Measurements from ENCODE around the gene FAM47E.

Gene FAM47E, protein sequence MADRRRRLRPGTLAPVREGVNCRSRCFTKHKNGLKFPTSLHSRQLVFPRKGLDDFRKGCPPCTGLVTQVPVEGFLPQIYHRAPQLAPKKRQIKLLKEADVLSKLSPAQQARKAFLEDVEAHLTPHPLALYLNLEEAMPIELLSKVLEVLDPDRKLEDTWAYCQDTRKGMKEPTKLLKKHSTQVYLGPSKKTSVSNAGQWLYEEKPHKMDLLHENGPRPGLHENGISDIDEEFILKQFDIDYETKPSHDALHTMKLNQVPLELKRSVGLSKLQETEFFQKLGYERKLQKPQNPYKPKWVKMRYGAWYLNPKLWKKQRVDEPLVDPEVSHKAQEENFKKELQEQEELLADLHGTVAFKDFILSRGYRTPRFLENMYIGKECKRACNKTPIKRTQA

DNA sequence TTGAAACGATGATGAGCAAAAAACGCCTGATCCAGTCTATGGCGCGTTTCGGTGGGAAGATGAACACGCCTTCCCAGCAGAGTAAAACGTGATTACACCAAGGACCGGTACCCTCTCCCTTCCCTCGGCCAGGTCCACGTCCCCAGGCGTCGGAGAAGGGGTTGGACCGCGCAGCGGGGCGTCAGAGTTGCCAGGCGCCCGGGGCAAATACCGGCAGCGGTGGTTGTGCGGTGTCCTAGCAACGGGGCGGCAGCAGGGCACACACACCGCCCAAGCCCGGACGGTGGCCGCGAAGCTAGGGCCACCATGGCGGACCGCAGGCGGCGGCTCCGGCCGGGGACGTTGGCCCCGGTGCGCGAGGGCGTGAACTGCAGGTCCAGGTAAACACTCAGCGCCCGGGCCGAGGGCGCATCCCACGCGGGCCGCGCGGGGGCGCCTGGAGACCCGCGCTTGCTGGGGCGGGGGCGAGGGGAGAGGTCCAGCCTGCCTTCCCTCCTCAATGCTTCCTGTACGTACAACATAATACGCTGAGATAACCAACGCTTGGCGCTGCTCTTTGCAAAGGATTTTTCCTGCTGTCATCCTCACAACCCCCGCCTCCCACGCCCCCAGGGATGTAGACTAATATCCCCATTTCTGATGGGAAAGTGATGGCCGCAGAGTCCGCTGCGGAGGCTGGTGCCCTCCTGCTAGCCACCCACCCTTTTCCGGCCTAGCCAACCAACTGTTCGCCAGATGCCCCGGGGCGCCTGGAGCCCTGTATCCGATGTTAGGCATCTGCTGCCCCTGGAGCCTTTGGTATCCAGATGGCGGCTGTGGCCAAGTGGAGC is at the start of gene FAM47E:
Gene FAM47E, plus strand, starts transcription at position 281 of the 830 bp plus-strand sequence. Its CDS starts 26 bp downstream, at position 307.
- DNase-seq (ENCODE audit: low read depth in 3 of 3) = peak in 2 of 3 donors; percentile 1 to 24

DNA sequence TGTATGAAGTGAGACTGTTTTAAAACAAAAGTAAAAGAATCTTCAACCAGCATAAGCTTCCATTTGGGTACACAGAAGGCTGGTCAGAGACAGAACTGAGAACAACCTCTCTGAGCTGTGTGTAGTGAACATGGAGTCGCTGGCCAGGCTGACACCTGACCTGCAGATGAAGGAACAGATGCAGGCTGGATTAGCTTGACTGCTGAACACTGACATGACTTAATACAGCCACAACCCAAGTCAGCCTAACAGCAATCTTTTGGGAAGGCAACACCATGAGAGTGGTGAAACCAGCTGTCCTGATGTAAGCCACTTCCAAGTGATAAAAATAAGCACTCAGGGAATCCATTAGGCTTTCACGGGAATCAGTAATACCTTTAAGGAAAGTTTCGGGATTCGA is 48.0 kb upstream of the FAM47E start:
- DNase-seq (ENCODE audit: low read depth in 3 of 3) = no peak

DNA sequence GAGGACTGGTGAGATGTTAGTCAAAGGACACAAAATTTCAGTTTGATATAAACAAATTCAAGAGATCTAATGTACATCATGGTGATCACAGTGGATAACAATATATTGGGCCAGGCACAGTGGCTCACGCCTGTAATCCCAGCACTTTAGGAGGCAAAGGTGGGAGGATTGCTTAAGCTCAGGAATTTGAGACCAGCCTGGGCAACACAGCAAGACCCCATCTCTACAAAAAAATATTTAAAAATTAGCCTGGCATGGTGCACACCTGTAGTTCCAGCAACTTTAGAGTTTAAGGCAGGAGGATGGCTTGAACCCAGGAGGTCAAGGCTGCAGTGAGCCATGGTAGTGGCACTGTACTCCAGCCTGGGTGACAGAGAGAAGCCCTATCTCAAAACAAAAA is 46.6 kb upstream of the FAM47E start:
- no peak for DNase-seq (ENCODE audit: low read depth in 3 of 3)

DNA sequence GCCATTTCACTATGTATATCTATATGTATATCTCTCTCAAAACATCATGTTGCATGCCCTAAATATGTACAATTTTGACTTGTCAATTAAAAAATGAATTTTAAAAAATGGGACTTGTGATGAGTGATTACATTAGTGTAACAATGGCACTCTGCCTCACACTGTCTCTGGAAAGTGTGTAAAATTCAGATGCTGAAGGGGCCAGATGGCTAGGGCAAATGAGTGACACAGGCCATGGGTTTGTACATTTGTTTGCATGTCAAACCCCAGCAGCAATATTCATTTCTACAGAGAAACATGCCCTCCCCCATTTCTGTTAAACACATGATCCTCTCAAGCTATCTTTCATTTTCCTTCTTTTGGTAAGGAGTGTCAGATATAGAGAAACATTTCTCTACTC is 46.0 kb upstream of the FAM47E start:
- no peak for DNase-seq (ENCODE audit: low read depth in 3 of 3)

DNA sequence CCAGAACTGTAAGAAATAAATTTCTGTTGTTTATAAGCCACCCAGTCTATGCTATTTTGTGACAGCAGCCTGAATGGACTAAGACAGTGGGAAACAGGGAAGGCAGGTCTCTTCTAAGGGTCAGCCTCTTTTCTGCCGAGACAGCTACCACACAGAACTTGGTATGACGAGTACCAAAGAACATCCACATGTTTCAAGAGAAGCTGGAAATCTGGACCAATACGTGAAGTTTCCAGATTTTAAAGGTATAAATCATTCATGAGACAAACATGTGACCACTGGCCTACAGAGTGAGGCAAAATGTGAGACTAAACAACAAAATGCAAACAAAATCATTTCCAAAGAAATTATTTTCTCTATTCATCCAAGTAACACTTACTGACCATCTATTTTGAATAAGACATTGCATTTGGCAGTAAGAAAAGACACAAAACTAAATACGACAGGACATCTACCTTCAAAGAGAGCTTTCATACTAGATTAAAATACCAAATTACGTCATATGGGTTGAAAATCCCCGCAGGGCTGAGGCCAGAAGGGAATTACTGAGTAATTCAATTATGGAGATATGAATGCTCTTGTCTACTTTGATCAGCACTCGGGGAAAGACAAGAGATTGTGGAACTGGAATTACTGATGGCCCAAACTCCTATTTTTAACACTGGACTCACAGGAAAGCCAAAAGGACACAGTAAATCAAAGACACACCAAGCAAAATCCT is 45.1 kb upstream of the FAM47E start:
- DNase-seq (ENCODE audit: low read depth in 3 of 3) = no peak

DNA sequence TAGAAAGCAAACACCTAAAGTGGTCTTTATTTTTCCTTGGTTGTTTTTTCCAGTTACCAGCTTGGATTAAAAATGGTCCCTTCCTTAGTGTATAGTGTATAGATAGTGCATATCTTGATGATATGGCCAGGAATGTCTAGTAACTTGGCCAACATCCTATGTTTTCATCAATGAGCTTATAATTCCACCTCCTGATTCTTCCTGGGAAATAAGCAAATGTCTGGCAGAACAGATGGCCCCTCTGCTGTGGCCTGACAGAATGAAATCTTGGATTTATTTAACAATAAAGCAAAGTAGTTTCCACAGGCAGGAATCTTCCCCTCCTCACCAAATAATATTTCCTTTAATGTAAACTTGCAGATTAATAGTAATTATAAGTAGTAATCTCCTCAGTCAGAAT is 44.0 kb upstream of the FAM47E start:
- no peak for DNase-seq (ENCODE audit: low read depth in 3 of 3)

DNA sequence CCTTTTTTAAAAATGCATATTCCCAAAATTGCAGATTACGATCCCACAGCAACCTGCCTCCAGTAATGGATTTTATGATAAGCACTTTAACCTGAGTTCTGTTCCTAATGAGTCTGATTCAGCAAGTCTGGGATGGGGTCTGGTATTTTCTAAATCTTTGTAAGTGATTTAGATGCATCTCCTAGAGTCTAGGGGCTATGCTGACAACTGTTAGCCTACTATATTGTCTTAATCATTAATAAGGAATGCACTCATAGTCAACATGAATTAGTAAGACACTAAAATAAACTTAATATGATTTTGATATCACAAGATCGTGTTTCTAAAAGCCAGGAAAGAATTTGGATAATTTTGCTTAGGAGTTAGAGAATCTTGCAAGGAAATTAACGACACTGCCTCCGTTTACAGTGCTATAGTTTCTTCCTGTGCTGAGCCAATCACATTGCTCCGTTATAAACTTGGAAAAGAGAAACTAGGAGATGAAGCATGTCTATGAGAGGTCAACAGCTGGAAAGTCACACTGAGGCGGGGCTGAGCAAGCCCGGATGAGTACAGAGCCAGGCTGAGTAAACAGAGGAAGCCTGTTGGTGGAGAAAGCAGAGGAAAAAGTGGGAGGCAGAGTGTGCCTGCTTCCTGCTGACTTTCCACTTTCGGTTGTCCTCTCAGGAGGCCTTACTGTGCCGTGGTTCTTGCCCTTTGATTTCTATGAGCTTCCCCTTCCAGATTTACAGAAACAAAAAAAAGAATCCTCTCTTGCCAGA is 43.3 kb upstream of the FAM47E start:
- no peak for DNase-seq (ENCODE audit: low read depth in 3 of 3)

DNA sequence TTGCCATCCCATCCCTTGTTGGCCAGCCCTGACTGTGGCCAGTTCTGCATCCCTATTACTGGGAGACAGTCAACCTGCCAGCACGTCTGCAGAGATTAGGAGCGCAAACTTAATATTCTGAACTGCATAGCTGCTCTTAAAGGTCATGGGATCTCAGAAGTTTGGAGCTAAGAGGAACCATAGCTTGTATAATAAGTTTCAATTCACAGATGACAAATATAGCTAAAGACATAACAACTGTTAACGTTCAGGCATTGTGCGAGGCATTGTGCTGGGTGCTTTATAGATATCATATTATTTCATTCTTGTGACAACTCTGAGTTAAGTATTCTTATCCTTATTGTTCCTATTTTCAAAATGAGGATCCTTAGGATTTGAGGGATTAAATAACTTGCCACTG is 41.6 kb upstream of the FAM47E start:
- no peak for DNase-seq (ENCODE audit: low read depth in 3 of 3)

DNA sequence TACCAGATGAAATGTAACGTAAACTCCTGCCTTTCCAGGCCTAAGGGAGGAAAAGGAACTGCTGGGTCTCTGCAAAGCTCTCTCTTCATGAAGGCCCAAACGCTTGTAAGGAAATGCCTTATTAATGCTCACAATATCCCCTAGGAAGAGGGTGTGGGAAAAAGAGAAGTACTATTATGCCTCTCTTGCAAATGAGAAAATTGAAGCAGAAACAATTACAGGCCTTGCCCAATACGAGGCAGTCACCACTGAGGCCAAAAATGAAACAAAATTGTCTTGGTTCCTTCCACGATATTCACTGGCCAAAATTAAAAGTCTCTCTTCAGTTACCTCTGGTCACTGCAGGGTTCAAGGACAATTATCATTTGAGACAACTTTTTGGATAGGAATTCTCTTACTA is 41.1 kb upstream of the FAM47E start:
- DNase-seq (ENCODE audit: low read depth in 3 of 3) = no peak

DNA sequence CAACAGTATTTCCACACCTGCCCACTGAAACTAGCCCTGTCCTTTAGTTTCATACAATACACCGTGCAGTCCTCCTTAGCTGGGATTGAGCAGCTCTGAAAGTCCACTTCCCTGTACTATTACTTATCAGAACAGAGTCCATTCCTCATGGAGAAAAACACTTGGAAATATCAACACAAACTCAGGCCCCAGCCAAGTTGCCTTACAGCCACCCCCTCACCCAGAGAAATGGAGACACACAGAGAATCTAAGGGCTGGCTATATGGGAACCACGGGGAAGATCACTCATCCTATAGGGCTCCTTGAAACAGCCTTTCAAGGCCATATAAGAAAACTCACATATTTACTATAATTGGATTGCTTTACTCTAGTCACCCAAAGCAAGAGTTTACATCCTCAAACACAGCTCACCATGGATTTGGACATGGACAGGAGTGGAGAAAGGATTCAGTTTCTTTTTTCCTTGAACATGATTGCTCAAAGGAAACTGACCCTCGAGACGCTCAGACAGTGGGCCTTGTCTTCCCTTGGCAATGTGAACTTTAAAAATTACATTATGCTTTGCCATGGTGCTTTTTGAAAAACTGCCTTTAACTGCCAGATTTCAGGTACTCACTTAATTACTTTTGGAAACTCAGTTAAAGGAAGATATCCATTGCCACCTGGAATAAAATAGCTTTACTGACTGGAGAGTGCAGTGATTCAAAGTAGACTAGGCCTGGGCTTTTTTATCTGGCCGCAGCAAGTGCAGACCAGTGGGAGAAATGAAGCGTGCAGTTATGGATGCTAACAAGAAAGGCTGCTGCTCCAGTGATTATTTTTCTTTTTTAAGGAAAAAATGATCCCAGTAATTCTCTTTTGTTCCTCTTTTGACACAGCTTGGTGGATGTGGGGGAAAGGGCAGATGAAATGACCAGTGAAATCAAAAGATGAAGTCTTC is 39.5 kb upstream of the FAM47E start:
- DNase-seq (ENCODE audit: low read depth in 3 of 3) = no peak

DNA sequence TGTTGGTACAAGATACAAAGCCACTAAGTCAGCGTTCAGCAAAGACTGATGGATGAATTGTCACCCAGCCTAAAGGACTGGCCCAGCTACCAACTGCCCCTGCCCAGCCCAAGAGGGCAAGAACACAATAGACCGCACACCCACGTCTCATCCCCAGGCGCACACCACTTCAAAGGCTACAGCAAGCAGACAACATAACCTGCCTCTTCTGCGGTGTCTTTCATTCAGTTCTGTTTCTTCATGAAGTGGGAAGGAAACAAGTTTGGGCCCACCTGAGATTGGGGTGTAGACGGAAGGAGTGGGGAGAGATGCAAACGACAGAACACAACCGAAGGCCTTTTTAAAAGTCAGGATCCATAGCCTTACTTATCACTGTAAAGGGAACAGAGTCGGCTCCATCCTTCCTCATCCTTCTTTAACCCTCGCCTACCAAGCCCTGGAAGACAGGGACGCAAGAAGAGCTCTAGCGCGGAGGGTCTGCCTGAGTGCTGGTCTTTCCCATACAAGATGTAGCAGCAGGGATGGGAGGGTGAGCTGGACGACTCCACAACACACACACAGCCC is 38.6 kb upstream of the FAM47E start:
- DNase-seq (ENCODE audit: low read depth in 3 of 3) = no peak

DNA sequence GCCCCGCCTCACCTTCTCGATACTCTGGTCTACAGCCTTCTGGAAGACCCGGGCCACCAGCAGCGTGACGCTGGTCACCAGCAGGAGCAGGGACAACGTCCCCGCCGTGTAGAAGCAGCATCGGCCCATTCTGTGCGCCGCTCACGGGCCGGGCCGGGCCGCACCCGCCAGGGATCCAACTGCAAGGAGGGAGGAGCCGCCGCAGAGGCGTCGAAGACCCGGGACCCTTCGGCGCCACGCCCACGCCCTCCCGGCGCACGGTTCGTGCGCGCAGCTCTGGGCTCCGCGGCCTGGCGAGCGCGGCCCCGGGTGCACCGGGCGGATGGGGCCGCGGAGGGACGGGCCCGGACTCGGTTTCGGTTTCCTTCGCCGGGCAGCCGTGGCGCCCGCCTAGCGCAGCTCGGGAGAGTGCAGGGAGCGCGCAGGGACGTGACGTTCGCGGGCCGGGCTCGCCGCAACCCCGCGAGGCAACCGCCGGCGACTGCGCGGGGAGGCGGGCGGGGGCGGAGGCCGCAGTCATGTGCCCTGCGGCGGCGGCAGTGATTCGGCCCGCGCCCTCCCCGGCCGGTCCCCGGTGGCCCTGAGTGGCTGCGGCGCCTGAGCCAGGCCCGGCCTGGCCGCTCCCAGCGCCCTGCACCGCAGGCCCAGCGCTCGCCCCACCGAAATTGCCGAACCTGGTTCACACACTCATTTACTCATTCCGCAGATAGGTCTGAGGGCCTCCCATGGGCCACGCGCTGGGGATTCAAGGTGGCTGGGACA is 37.9 kb upstream of the FAM47E start, which contains the start of gene SCARB2:
Gene SCARB2, minus strand, starts transcription at position 410 of the 762 bp plus-strand sequence. Its CDS starts 281 bp downstream, at position 129.
- peak in 1 of 3 donors; percentile 43 for DNase-seq (ENCODE audit: low read depth in 3 of 3)

DNA sequence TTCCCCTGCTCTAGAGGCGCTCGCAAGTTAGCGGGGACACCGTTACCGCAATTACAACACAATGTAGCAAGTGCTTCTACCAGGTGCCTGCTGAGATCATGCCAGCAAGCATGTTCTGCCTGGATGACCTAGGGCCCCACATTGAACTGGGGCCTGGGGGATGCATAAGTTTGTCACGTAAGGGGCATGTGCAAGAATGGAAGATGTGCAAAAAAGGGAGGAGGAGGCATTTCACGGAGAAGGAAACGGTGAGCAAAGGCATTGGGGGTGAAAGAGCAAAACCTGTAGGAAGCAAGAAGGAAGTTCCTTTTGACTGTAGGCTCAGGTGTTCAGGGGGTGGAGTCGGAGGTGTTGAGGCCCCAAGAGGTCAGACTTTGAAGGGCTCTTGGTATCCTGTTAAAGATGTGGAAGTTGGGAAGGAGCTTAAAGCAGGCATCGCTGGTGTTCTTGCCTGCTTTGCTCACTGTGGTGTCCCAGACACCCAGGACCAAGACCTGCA is 37.3 kb upstream of the FAM47E start:
- DNase-seq (ENCODE audit: low read depth in 3 of 3) = no peak

DNA sequence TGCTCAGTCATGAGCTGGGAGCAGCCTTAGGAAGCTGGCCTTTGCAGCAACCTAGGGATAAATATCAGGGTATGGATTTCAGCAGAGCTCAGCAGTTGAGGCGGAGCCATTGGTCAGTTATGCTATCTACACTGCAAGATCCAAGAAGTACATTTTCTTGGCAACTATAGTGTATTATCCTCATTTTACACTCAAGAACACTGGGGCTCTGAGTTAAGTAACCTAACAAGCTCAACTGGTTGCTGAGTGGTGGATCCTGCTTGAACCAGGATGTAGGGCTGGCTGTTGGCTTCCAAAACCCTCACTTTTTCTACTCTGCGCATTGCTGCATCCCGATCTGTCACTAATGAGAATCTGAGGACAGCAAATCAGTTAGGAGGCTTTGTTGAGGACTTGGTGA is 36.4 kb upstream of the FAM47E start:
- DNase-seq (ENCODE audit: low read depth in 3 of 3) = no peak

DNA sequence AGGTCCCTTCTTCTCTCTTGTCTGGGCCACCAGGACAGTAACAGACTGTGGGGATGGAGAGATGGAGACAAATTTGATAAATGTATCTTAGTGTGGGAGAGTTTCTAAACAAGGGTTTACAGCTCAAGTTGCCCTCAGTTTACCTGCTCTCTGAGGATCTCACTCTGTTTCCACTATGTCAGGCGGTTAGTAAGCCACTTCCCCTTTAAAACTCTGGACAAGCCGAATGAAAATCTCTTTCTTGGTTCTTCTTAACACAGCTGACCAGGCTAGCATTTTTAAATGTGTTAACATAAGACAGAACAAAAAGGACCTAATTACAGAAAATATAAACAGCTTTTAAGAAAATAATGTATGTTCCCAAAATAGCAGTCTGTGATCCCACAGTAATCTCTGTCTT is 35.0 kb upstream of the FAM47E start:
- no peak for DNase-seq (ENCODE audit: low read depth in 3 of 3)

DNA sequence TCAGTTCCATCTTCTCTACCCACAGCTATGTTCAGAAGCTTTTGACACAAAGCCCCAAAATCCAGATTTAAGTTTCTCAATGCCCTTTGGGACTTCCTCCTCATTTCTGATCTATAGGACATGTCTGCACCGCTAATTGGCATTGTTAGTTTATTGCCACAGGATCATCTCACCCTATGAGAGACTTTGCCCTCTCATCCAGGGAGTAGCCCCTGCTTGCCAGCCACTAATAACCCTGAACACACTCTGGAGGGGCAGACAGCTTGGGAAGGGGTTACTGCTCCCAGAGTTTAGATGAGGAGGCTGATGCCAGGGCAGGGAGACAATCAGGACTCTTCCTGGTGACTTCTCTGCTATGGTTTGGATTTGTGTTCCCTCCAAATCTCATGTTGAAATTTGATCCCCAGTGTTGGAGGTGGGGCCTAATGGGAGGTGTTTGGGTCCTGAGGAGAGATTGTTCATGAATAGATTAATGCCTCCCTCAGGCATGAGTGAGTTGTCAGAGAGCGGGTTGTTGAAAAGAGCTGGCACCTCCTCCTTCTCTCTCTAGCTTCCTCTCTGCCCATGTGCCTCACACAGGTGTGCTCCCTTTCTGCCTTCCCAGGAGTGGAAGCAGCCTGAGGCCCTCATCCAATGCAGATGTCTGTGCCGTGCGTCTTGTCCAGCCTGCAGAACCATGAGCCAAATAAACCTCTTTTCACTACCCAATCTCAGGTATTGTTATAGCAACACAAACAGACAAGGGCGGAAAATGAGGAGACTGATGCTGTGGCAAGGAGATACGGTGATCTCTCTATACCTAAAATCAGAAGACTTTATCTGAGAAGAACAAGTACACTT is 34.3 kb upstream of the FAM47E start:
- no peak for DNase-seq (ENCODE audit: low read depth in 3 of 3)

DNA sequence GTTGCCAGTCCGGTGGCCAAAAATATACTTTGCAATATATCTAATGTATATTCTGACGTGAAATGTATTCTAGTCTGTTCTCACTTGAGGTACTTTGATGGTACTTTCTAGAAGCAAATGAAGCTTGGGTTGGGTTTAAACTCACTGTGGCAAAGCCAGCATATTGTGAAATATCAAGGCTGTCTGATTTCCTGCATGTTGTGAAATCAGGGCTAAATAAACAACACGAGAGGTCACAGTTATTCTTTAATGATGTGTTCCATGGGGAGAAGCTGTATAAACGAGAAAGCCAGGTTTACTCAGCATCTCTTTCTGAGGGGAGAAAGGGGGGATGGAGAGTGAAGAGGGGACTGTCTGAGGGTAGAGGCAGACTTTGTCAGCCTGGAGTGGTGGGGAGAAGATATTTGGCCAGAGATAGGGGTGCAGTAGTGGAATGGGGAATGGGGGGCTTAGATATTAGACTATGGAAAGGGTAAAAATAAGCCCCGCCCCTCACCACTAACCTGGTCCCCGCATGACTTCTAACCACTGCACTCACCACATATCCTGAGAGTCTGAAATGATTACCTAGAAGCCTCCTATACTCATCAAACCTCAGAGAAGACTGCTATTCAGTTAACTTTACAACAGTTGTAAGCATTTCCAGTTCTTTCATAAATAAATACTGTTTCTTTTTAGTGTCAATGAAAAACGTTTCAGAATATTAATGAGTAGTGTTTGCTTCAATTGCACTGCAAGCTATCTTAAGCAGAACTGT is 32.0 kb upstream of the FAM47E start:
- DNase-seq (ENCODE audit: low read depth in 3 of 3) = no peak

Measured in stimulated activated CD4-positive, alpha-beta T cell treated with anti-CD3 and anti-CD28 coated beads, TNF-alpha, amount 100 ng/mL, for 48 hours (primary cell).